H1 (cell line): ENCODE measurements around the gene LIPT2. TPM values are rescaled to one million over a fixed set of nuclear protein-coding genes. Genes with fewer than 3 reads are reported as not detected.

ENCODE experiments used
- CTCF ChIA-PET: fragments of 300-600 bp; sonication (Branson Sonifier 250); formaldehyde crosslinking; loops from one replicate; lab custom pipeline; 2021; ENCODE audit not compliant: partially characterized antibody; lab: Charles Lee
- POLR2A ChIA-PET: fragments of 300-600 bp; sonication (Branson Sonifier 250); formaldehyde crosslinking; loops from one replicate; lab custom pipeline; 2021; ENCODE audit warnings: inconsistent platforms; ENCODE audit not compliant: partially characterized antibody; lab: Charles Lee
- DNase-seq, 2 experiments: peaks; one replicate each; pipeline versions ENCODE4 v3.0.0 to v3.0.0-alpha.2; 2010 to 2022; ENCODE audit warnings: low spot score in 2 of 2, low read depth in 1 of 2, mixed read lengths in 1 of 2
- FAIRE-seq: peaks from 2 replicates; lab custom pipeline; 2011; peaks lifted over from hg19 to GRCh38; lab: Jason Lieb, UNC
- H2AFZ ChIP-seq: 2 replicates; pipeline ENCODE4 v1.8.1; 2012; ENCODE audit warnings: low read length, inconsistent platforms
- H2AK5ac ChIP-seq: 2 replicates; pipeline ENCODE4 v1.6.1; 2013; ENCODE audit warnings: low read depth, low read length
- H2BK120ac ChIP-seq: replicated peaks from 2 replicates; pipeline ENCODE3; 2013; ENCODE audit warnings: low read depth, low read length, inconsistent platforms
- H2BK12ac ChIP-seq: 2 replicates; pipeline ENCODE4 v1.6.1; 2013; ENCODE audit warnings: low read depth, low read length
- H2BK15ac ChIP-seq: 2 replicates; pipeline ENCODE4 v1.6.1; 2013; ENCODE audit warnings: low read length
- H2BK20ac ChIP-seq: 2 replicates; pipeline ENCODE4 v1.6.1; 2013; ENCODE audit warnings: low read length
- H2BK5ac ChIP-seq: 2 replicates; pipeline ENCODE4 v1.6.1; 2013; ENCODE audit warnings: low read depth, low read length
- H3K14ac ChIP-seq: 2 replicates; pipeline ENCODE4 v1.6.1; 2013; ENCODE audit warnings: inconsistent platforms; ENCODE audit not compliant: insufficient read length
- H3K18ac ChIP-seq: 2 replicates; pipeline ENCODE4 v1.6.1; 2013; ENCODE audit warnings: low read length; ENCODE audit errors: extremely low read depth
- H3K23ac ChIP-seq: 2 replicates; pipeline ENCODE4 v1.6.1; 2013; ENCODE audit warnings: inconsistent platforms; ENCODE audit not compliant: insufficient read length
- H3K23me2 ChIP-seq: 2 replicates; pipeline ENCODE4 v1.6.1; 2013; ENCODE audit warnings: low read depth, low read length
- H3K27ac ChIP-seq: 2 replicates; pipeline ENCODE4 v1.6.1; 2011; ENCODE audit warnings: low read depth, low read length, inconsistent platforms
- H3K27me3 ChIP-seq, 4 experiments: replicated peaks in 1 of 4; 1 replicate in 1 of 4; 2 replicates in 3 of 4; pipeline versions ENCODE4 v1.6.1 to v1.8.1; 2011 to 2013; ENCODE audit warnings: low read length in 3 of 4, mild to moderate bottlenecking in 3 of 4, inconsistent platforms in 2 of 4, mixed read lengths in 2 of 4, moderate library complexity in 1 of 4; ENCODE audit not compliant: control insufficient read depth in 3 of 4, insufficient read depth in 3 of 4; ENCODE audit errors: extremely low read depth in 1 of 4
- H3K36me3 ChIP-seq, 4 experiments: 2 replicates each; pipeline versions ENCODE4 v1.6.1 to v1.8.1; 2011 to 2013; ENCODE audit warnings: mild to moderate bottlenecking in 4 of 4, low read length in 3 of 4, moderate library complexity in 2 of 4, control low read depth in 1 of 4, inconsistent platforms in 1 of 4; ENCODE audit not compliant: insufficient read depth in 4 of 4, control insufficient read depth in 2 of 4
- H3K4ac ChIP-seq: replicated peaks from 2 replicates; pipeline ENCODE3; 2013; ENCODE audit warnings: low read length, low read depth, mixed read lengths, inconsistent platforms; ENCODE audit not compliant: insufficient read length
- H3K4me1 ChIP-seq, 4 experiments: replicated peaks in 1 of 4; 1 replicate in 1 of 4; 2 replicates in 3 of 4; pipeline versions ENCODE4 v1.6.1 to v1.8.1; 2011 to 2013; ENCODE audit warnings: low read length in 3 of 4, inconsistent platforms in 2 of 4, mixed read lengths in 1 of 4; ENCODE audit not compliant: insufficient read depth in 4 of 4, control insufficient read depth in 3 of 4
- H3K4me2 ChIP-seq, 2 experiments: 2 replicates each; pipeline versions ENCODE4 v1.6.1 to v1.8.1; 2011 to 2013; ENCODE audit warnings: low read depth in 2 of 2, low read length in 2 of 2, control low read depth in 1 of 2, inconsistent platforms in 1 of 2, mild to moderate bottlenecking in 1 of 2; ENCODE audit not compliant: insufficient read depth in 1 of 2
- H3K4me3 ChIP-seq, 4 experiments: fragments of 200-600, 300-600 bp in 1 of 4; sonication (generic), shearing (Covaris generic), sonication (Bioruptor Twin) in 1 of 4; 2 replicates each; pipeline versions ENCODE4 v1.5.1 to v1.8.1; 2011 to 2016; ENCODE audit warnings: low read length in 4 of 4, low read depth in 3 of 4, control low read depth in 2 of 4, inconsistent platforms in 2 of 4, mild to moderate bottlenecking in 2 of 4, mixed read lengths in 1 of 4, moderate library complexity in 1 of 4; ENCODE audit not compliant: insufficient read depth in 2 of 4; ENCODE audit errors: extremely low read depth in 1 of 4
- H3K56ac ChIP-seq: replicated peaks from 2 replicates; pipeline ENCODE3; 2013; ENCODE audit warnings: low read depth, mild to moderate bottlenecking, mixed read lengths, low read length, inconsistent platforms; ENCODE audit not compliant: insufficient read length
- H3K79me1 ChIP-seq: 2 replicates; pipeline ENCODE4 v1.6.1; 2013; ENCODE audit warnings: low read depth, low read length, control low read depth
- H3K79me2 ChIP-seq, 2 experiments: 2 replicates each; pipeline versions ENCODE4 v1.6.1 to v1.8.1; 2012 to 2013; ENCODE audit warnings: low read length in 2 of 2, mild to moderate bottlenecking in 2 of 2, inconsistent platforms in 1 of 2; ENCODE audit not compliant: insufficient read depth in 2 of 2, control insufficient read depth in 1 of 2
- H3K9ac ChIP-seq, 4 experiments: replicated peaks in 1 of 4; 1 replicate in 1 of 4; 2 replicates in 3 of 4; pipeline versions ENCODE4 v1.6.1 to v1.8.1; 2011 to 2013; ENCODE audit warnings: low read depth in 3 of 4, low read length in 3 of 4, control low read depth in 2 of 4, mild to moderate bottlenecking in 2 of 4, moderate library complexity in 2 of 4, inconsistent platforms in 1 of 4; ENCODE audit errors: extremely low read depth in 1 of 4
- H3K9me3 ChIP-seq, 2 experiments: 2 replicates each; pipeline versions ENCODE4 v1.6.1 to v1.8.1; 2012 to 2013; ENCODE audit warnings: mild to moderate bottlenecking in 2 of 2, moderate library complexity in 2 of 2, control low read depth in 1 of 2, inconsistent platforms in 1 of 2, low read depth in 1 of 2, low read length in 1 of 2, mixed read lengths in 1 of 2; ENCODE audit not compliant: insufficient read depth in 2 of 2
- H4K20me1 ChIP-seq, 2 experiments: replicated peaks in 1 of 2; 2 replicates each; pipeline versions ENCODE3 to v1.8.1; 2011 to 2013; ENCODE audit warnings: inconsistent platforms in 2 of 2, low read length in 2 of 2, mild to moderate bottlenecking in 1 of 2; ENCODE audit not compliant: insufficient read depth in 2 of 2, control insufficient read depth in 1 of 2
- H4K5ac ChIP-seq: 2 replicates; pipeline ENCODE4 v1.6.1; 2013; ENCODE audit warnings: low read length, low read depth, mixed read lengths, inconsistent platforms; ENCODE audit not compliant: insufficient read length
- H4K8ac ChIP-seq: 2 replicates; pipeline ENCODE4 v1.8.0; 2013; ENCODE audit warnings: mild to moderate bottlenecking, moderate library complexity, low read length, inconsistent platforms; ENCODE audit not compliant: insufficient read depth; ENCODE audit errors: extremely low read depth
- H4K91ac ChIP-seq: replicated peaks from 2 replicates; pipeline ENCODE3; 2013; ENCODE audit warnings: low read length, mixed read lengths, inconsistent platforms; ENCODE audit not compliant: insufficient read length
- BACH1 ChIP-seq: IDR thresholded peaks from 2 replicates; pipeline ENCODE4 v1.6.1; 2012; ENCODE audit warnings: low read length, improper control_type of control experiment
- NANOG ChIP-seq: IDR thresholded peaks from 2 replicates; pipeline ENCODE4 v1.6.1; 2011; ENCODE audit warnings: low read length, low read depth, mild to moderate bottlenecking, inconsistent platforms; ENCODE audit not compliant: insufficient read depth, poor library complexity, severe bottlenecking
- RBBP5 ChIP-seq: IDR thresholded peaks from 2 replicates; pipeline ENCODE4 v1.7.1; 2012; ENCODE audit warnings: low read depth, mild to moderate bottlenecking, inconsistent platforms, low read length, moderate library complexity, borderline replicate concordance
- YY1 ChIP-seq: IDR thresholded peaks from 2 replicates; pipeline ENCODE4 v1.6.1; 2011; ENCODE audit warnings: low read depth, mild to moderate bottlenecking, low read length
- WGBS, 2 experiments: shearing (Covaris generic) in 1 of 2; methylation state at CpG; one replicate each; pipeline versions ENCODE4 v1.1.6 to v1.1.7; 2013 to 2015; ENCODE audit warnings: low lambda C conversion rate in 2 of 2, mixed read lengths in 2 of 2, inconsistent platforms in 1 of 2, low coverage in 1 of 2, missing lambda C conversion rate in 1 of 2; ENCODE audit not compliant: insufficient replicate concordance in 2 of 2, insufficient coverage in 1 of 2, insufficient read length in 1 of 2; ENCODE audit errors: extremely low coverage in 1 of 2, missing lambda C conversion rate in 1 of 2; 5-methylcytosine and 5-hydroxymethylcytosine counted together
- polyA plus RNA-seq, 7 experiments: library from polyadenylated mRNA; depleted of rRNA in 3 of 7; stranded (reverse) in 5 of 7; unstranded in 2 of 7; fragments of >200 nt in 5 of 7; fragments of 200-250 nt in 2 of 7; gene quantifications; 1 replicate in 5 of 7; 2 replicates in 1 of 7; 4 replicates in 1 of 7; pipeline versions ENCODE4 v1.2.1 to v1.2.3, GENCODE V29; 2011 to 2013; ENCODE audit warnings: missing spikeins in 2 of 7, mixed read lengths in 2 of 7
- total RNA-seq: library from RNA; stranded (reverse); fragmentation: NEBNext Ultra II Directional; extraction: Animal tissue kit (Norgen Biotek cat#: 25700); gene quantifications from 2 replicates; pipeline ENCODE4 v1.2.1, GENCODE V29; 2021

Gene LIPT2
- total and polyA plus RNA-seq, 2 of the 8 experiments (the other 6 are each of a cell fraction or from before 2014, with no cell fraction given): 6.4 to 16.7 TPM

- 94% methylated on average over 9 of the region's 9 CpGs; no CpG with 5 or more reads in 1 of the 2 experiments for WGBS, 2 experiments
- Histone ChIP-seq H2BK15ac (no peak overlapping the region), H4K91ac (no peak overlapping the region), H2BK5ac (no peak overlapping the region), H4K5ac (no peak overlapping the region), H2AFZ (no peak overlapping the region), H3K23ac (no peak overlapping the region), H3K4ac (no peak overlapping the region), H3K27me3 (no peaks in the 10 kb centered on the region), H3K14ac (no peak overlapping the region), H2BK120ac (no peak overlapping the region), H3K18ac (no peak overlapping the region), H2BK20ac (no peak overlapping the region), H3K4me3 (no peak overlapping the region), H3K9ac (no peak overlapping the region), H3K36me3 (no peaks in the 10 kb centered on the region), H2BK12ac (no peak overlapping the region), H3K4me1 (peaks cover 2 to 7% (median 4%) of the 10 kb centered on the region in 4 experiments; a peak in 5 of 7 replicates), H3K27ac (no peak overlapping the region), H2AK5ac (no peak overlapping the region), H4K20me1 (no peaks in the 10 kb centered on the region), H3K56ac (no peak overlapping the region), H3K79me1 (no peaks in the 10 kb centered on the region), H3K23me2 (no peaks in the 10 kb centered on the region), H3K9me3 (no peaks in the 10 kb centered on the region), H3K79me2 (no peaks in the 10 kb centered on the region), H4K8ac (no peak overlapping the region), H3K4me2 (no peak overlapping the region)
- DNase-seq (no peak), FAIRE-seq (no peak)
- ChIA-PET CTCF (interaction anchor here (0.7 to 4.2 kb wide), 12 partner anchors 9 to 189 kb away, joined by 3 to 19 read pairs (median 5); no protein-coding TSS in a partner anchor), POLR2A (no interaction called here)
- TF ChIP-seq BACH1: no peak
- TF ChIP-seq RBBP5: no peak
- no peak for TF ChIP-seq NANOG
- TF ChIP-seq YY1: no peak
These were observed 49.2 kb downstream of the LIPT2 start for GRCh38 chr11:74444173-74444826.
